Diencephalon (tissue), 1 donor: ENCODE results near the gene THAP7. TPM values are rescaled to one million over a fixed set of nuclear protein-coding genes. Genes with fewer than 3 reads are reported as not detected.

ENCODE experiments used
- small RNA-seq: library from RNA; depleted of rRNA; stranded (forward); fragments of <200 nt; gene quantifications from one replicate; pipeline ENCODE3, GENCODE V24; 2014
- total RNA-seq: library from RNA; depleted of rRNA; stranded (reverse); fragments of >200 nt; gene quantifications from one replicate; pipeline ENCODE4 v1.2.3, GENCODE V29; 2014

THAP7 gene
- 18.2 TPM for total RNA-seq

GRCh38 chr22:21001601-21002325 is at the start of gene THAP7:
THAP7 (minus strand) TSS chr22:21002118; CDS start chr22:21001911, 207 bp downstream.

GRCh38 chr22:21045585-21046294 is 43.8 kb upstream of the THAP7 start, which contains the start of gene LRRC74B:
LRRC74B (plus strand) TSS chr22:21045946; CDS start chr22:21045987, 41 bp downstream.

GRCh38 chr22:21032037-21032867 is 30.3 kb upstream of the THAP7 start, which contains the start of gene SLC7A4:
SLC7A4 (minus strand) TSS chr22:21032561; CDS start chr22:21031812, 749 bp downstream.

GRCh38 chr22:21014726-21015465 is 13.0 kb upstream of the THAP7 start, which contains the start of gene P2RX6:
P2RX6 (plus strand) TSS chr22:21015165; CDS start chr22:21015175, 10 bp downstream.

GRCh38 chr22:20981787-20982562 is 19.9 kb downstream of the THAP7 start, which contains the start of gene LZTR1:
LZTR1 (plus strand) TSS chr22:20982297; CDS start chr22:20982372, 75 bp downstream.

GRCh38 chr22:20966883-20967696 is 34.8 kb downstream of the THAP7 start, which contains the start of gene AIFM3:
AIFM3 (plus strand) TSS chr22:20967255; CDS start chr22:20967945, 690 bp downstream.

Small RNAs within 50 kb of the gene (small RNA-seq; reads per million reads assigned to genes)
- not detected for gene MIR649

Other genes with a start within 250 kb of the THAP7 start
- gene SERPIND1, start 228.0 kb downstream of the THAP7 start, total RNA-seq: 5.8 TPM
- 102 TPM for gene PI4KA, start 143.3 kb downstream of the THAP7 start, total RNA-seq
- gene SNAP29, start 143.1 kb downstream of the THAP7 start, total RNA-seq: 10.1 TPM
- gene CRKL, start 84.7 kb downstream of the THAP7 start, total RNA-seq: 69.2 TPM
- gene AIFM3, start 34.9 kb downstream of the THAP7 start, total RNA-seq: 27.5 TPM
- 53.5 TPM for gene LZTR1, start 19.8 kb downstream of the THAP7 start, total RNA-seq
- 1.2 TPM for gene P2RX6, start 13.0 kb upstream of the THAP7 start, total RNA-seq
- 6.7 TPM for gene SLC7A4, start 30.4 kb upstream of the THAP7 start, total RNA-seq
- gene LRRC74B, start 43.8 kb upstream of the THAP7 start, total RNA-seq: 0.46 TPM